Ramos (cell line): ENCODE results near the gene ERRFI1.

ENCODE experiments used
- in situ Hi-C: fragments of 300-500 bp; cut with MboI; formaldehyde crosslinking; loops from one replicate; pipeline ENCODE4 v1.14.3; 2022; ENCODE audit warnings: low sequenced_read_pairs; ENCODE audit not compliant: unreplicated experiment

Gene ERRFI1

DNA sequence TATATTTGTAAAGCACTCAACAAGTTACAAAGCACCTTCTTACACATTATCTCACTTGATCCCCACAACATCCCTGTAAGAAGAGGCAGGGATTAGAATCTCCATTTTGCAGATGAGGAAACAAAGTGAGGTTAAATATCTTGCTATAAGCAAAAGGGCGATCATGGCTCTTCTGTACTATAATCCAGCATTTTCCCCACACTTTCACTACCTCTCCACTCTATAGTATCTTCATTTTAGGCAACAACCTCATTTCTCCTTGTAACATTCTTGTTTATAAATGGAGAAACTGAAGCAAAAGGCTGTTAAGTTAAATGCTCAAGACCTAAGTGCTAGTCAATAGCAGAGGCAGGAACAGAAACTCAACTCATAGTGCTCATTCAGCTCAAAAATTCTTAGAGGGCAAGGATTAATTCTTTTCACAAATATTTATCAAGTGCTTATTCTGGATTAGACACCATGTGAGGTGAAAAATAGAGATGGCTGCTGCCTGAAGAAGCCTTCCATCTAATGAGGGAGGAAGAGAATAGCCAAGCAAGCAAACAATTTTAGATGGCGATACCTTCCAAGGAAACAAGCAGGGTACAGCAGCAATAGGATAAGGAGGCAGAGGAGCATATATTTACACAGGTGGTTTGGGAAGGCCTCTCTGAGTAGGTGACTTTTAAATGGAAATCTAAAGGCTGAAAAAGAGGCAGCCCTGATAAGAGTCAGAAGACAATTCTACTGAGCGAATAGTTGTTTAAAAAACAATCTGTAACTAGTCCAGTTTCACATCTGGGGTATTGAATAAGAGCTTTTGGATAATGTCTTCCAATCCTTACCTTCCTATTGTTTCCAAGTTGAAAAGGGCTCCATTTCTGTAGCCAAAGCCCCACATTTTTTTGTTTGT, 3.5 kb downstream of the ERRFI1 start:
- in situ Hi-C loops = loop anchor here (25.0 kb wide), 2 partner anchors 540 to 815 kb away; no protein-coding TSS in a partner anchor

DNA sequence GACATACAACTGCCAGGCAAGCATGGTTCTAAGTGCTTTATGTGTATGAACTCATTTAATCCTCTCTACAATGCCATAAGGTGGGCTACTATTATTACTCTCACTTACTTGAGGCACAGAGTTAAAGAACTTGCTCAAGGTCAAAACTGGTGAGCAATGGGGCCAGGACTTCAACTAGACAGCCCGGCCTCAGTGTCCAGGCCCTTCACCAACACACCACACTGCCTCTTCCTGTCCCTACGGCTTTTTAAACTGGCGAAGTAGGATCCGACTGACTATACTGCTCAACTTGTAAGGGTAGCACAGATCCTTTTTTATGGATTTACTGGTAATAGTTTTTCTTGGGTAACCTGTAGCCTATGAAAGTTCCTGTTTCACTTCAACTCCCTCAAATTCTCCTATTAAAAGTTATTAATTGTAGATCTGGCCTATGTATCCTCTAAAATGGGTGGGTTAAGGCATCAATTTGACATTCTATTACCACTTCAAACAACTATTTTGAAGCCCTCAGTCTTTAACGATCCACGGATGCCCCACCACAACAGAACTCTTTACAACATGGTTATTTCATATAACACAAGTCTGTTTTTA, 4.3 kb downstream of the ERRFI1 start:
- in situ Hi-C loops = loop anchor here (25.0 kb wide), 2 partner anchors 541 to 816 kb away; no protein-coding TSS in a partner anchor

DNA sequence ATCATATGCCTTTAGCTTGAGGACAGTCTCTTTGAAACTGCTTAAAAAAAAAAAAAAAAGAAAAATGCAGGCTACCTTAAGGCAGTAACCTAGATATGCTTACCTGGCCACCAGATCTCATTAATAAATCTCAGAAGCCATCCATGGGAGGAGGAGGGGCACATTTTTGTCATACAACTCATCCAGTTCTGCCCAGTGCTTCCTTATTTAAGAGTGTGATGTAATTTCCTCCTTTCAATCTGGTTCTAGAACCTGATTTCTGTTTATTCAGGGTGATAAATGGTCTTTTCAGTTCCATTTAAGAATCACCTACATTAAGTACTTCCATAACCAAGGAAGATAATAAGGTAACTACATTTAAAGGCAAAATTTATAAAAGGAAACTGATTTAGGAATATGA, 6.1 kb downstream of the ERRFI1 start:
- in situ Hi-C loops = loop anchor here (25.0 kb wide), 2 partner anchors 542 to 817 kb away; no protein-coding TSS in a partner anchor

DNA sequence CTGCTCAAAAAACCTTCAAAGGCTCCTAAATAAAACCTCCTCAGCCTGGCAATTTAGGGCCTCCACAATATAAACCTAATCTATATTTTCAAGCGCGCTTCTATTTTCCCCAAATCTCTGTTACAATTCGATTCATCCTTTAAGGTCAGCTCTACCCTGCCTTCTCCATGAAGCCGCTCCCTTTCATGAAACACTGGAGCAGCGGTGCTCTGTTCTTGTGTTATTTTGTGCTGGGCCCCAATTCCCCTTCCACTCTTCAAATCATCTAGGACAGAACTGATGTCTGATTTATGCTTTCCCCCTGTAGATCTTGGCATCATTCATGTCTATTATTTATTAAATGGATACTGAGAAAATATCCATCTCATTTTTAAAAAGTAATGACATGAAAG, 6.9 kb downstream of the ERRFI1 start:
- in situ Hi-C loops = loop anchor here (25.0 kb wide), 2 partner anchors 543 to 818 kb away; no protein-coding TSS in a partner anchor

DNA sequence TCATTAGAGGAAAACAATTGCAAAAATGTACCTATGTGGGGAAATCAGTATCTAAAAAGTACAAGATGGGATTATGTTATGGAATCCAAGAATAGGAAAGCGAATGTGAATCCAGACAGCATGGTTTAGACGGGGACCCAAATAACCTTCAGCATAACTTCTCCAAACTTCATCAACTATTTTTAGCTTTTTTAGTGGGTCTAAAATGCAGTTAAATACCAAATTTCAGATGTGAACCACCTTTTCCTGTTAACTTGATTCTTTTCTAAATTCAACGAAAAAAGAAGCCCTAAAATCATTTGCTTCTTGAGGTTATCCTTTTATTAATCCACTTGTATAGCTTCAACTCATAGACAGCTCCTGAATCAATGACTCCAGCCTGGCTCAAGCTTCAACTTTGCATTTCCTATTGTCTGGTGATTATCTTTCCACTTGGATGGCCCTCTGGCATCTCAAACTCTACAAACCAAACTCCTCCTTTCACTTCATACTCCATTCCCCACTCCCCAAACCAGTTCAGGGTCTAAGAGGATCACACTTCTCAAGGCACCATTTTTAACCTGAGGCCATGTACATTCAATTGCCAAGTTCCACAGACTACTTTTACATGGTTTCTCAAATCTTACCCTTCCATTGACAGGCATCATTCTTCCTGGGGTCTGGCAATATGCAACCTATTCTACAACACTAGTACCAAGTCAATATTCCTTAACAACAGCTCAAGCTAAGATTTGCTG, 7.4 kb downstream of the ERRFI1 start:
- in situ Hi-C loops = loop anchor here (25.0 kb wide), 2 partner anchors 544 to 819 kb away; no protein-coding TSS in a partner anchor

DNA sequence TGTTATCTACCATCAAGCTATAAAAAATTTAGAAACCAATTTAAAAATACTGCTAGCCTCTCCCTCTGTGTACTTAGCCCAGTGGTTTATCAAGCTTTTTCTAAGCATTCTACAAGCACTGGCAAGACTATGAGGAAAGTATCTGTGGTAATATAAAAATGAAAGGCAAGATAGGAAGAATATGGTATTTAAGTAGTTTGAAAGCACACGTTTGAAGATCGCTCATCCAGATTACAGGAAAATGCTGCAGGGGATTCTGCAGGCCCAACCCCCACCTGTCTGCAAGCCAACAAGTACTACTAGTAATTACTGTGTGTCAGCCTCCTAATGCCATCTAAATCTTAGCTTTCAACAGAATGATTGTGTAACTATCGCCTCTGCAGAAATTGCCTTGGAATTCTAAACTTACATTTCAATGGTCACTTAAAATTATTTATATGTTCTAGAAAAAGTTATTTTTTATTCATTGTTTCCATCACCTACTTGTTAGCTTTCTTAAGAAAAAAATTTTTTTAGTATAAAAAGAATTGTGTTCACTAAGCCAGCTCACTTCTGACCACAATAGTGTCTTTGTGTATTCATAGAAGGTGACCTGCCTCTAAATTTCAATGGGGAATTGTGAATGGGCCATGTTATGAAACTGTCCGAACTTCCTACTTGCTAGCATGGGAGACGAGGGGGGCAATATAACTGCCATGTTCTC, 8.5 kb downstream of the ERRFI1 start:
- in situ Hi-C loops = loop anchor here (25.0 kb wide), 2 partner anchors 545 to 820 kb away; no protein-coding TSS in a partner anchor

DNA sequence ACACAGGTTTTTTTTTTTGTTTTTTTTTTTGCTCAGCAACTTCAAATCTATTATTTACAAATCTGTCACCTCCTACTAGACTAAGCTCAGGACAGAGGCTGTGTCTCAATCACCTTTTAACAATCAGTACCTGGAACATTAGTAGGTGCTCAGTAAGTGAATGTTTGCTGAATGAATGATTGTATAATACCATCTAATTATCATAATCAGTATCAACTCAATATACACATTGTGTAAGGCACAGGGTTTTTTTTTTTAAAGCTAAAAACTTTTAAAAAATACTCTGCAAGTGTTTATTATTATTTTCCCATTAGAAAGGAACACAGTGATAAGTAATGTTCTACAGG, 9.2 kb downstream of the ERRFI1 start:
- in situ Hi-C loops = loop anchor here (25.0 kb wide), 2 partner anchors 545 to 820 kb away; no protein-coding TSS in a partner anchor

DNA sequence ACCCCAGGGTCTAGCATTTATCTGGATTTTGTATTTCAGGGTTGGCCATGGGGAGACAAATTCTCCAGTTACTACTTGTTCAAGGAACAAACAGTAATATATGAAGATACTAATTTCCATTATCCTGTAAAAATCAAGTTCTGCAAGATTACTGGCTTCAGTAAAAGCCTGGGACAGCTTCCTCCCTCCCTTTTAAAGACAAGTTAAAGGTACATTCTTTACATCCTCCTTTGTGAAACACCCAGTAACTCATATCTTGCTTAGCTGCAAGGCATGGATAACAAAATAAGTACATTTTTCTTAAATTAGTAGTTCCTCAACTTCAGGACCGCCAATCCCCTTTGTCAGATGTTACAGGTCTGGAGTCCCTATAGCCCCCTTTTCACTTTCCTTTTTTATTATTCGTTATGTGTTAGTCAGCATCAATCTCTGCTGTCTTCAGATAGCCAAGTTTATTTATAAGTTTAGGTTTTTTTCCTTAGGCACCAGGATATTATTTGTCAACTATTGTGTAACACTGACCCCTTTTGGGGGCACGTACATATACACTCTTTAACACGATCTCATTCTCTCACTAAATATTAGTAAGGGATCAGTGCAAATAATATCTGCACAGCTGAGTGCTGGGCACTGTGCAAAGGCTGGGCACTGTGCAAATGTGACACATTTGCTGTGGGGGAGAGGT, 9.8 kb downstream of the ERRFI1 start:
- in situ Hi-C loops = loop anchor here (25.0 kb wide), 2 partner anchors 546 to 821 kb away; no protein-coding TSS in a partner anchor

DNA sequence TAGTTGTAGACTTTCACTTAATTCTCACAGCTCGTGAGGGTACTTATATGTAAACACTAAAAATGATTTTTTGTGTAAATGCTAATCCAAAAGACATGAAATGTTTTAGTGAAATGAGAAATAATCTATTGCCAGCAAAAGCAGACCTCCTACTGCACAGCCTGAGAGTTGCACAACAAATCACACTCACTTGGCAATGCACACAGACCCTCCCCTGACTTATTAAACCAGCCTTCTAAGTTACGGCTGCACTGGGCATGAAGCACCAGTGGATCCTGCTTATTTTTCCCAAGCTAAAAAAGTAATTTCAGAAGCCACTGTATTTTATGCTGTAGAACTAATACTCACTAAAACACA, 10.3 kb downstream of the ERRFI1 start:
- in situ Hi-C loops = loop anchor here (25.0 kb wide), 2 partner anchors 547 to 822 kb away; no protein-coding TSS in a partner anchor

DNA sequence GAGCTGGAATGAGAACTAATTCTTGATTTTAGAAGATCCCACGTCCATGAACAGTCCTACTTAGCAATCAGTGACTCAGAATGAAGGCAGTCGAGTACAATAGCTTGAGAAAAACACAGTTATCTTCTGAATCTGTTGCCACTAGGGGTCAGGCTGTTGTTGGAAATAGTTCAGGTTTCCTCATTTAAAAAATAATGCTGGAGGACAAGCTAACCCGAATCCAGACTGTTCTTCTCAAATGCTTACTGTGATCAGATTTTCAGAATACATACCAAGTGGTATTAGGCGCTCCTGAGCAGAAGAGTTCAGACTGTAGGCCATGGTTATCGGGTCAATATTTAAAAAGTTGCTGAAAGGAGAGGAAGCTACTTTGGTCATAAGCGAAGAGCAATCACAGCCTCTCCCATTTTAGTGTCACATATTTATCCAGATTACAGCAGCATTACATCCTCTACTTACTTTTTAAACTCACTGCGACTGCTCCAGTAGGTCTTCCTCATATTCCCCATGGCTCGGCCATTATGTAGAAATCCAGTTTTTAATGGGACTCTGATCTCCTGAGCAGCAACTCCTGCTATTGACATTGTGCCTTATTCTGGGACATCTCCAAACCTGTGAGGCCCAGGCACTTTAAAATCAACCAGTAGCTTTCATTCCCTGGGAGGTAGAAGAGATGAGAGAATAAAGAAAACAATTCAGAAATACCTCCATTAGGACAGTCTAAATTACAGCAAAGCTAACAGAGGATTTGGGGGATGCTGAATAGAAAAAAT, 10.9 kb downstream of the ERRFI1 start:
- in situ Hi-C loops = loop anchor here (25.0 kb wide), 2 partner anchors 547 to 822 kb away; no protein-coding TSS in a partner anchor

DNA sequence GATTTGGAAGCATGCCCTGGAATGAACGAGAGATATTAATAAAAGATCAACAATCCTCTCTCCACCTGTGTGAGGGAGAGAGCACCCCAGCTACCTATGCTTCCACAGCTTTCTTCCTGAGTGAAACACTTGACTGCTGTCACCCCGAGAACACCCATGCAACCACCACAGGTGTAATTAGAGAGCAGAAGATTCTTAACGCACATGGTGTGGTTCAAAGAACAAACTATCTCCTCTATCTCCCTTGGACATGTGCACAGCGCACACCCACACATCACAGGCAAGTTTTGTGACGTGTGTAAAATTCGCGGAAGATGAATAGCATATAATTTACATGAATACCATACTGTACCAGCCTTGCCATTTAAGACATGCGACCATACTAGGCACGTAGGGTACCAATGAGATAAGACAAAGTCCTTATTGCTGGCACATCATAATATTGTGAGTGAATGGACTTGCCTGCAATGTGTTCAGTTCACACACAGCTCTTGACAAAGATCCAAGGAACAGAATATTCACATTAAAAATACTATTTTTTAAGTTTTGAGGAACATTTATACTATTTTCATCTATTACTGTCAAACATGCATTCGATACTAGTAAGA, 11.6 kb downstream of the ERRFI1 start:
- in situ Hi-C loops = loop anchor here (25.0 kb wide), 2 partner anchors 548 to 823 kb away; no protein-coding TSS in a partner anchor

DNA sequence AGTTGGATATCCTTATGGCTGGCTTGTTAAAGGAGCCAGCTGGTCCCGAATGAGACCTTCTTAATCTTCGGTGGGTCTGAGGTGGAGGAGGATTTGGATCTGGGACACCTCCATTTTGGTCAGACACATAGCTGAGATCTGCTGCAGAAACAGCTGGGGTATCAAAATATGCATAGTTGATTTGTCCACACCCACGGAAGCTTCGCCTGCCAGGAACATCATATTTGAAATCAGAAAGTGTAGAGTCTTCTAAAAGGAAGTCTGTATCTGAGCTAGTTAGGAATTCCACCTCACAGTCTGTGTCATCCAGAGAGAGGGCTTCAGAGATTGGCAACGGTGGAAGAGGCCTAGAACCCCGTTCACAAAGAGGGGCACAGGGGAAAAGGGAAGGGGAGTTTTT, 12.3 kb downstream of the ERRFI1 start:
- in situ Hi-C loops = loop anchor here (25.0 kb wide), 2 partner anchors 549 to 824 kb away; no protein-coding TSS in a partner anchor

DNA sequence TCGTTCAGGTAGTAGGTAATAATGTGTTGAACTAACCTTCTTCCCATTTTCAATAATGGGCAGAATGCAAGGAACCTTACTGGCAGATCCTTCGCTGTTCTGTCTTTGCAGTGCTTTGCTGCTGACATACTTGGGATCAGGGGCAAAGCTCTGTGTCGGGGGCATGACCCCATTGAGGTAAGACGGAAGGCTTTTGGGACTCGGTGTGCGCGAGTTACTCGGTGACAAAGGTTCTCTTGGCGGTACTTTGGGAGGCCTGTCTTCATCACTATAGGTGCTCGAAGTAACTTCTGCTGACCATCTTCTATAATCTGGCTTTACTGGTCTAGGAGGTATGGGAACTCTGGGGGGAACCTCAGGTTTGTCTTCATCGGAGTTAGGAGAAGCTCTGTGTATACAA, 12.7 kb downstream of the ERRFI1 start:
- in situ Hi-C loops = loop anchor here (25.0 kb wide), 2 partner anchors 549 to 824 kb away; no protein-coding TSS in a partner anchor

DNA sequence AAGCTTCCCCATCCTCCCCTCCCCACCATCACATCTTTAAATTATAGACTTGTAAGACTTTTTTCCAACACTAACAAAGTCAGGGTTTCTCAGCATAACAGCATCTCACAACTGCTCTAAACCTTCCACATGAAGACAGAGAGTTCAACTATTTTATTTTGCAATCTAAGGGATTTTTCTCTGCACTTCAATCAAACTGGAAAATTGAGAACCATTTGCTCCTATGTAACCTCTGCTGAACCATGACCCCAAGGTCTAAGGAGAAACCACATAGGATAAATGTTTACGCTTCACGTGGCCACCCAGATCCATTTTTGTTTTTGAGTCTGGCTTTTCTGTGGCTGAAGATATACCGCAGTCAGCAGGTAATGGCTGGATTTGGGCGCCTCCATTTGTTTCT, 13.2 kb downstream of the ERRFI1 start:
- in situ Hi-C loops = loop anchor here (25.0 kb wide), 2 partner anchors 549 to 824 kb away; no protein-coding TSS in a partner anchor

DNA sequence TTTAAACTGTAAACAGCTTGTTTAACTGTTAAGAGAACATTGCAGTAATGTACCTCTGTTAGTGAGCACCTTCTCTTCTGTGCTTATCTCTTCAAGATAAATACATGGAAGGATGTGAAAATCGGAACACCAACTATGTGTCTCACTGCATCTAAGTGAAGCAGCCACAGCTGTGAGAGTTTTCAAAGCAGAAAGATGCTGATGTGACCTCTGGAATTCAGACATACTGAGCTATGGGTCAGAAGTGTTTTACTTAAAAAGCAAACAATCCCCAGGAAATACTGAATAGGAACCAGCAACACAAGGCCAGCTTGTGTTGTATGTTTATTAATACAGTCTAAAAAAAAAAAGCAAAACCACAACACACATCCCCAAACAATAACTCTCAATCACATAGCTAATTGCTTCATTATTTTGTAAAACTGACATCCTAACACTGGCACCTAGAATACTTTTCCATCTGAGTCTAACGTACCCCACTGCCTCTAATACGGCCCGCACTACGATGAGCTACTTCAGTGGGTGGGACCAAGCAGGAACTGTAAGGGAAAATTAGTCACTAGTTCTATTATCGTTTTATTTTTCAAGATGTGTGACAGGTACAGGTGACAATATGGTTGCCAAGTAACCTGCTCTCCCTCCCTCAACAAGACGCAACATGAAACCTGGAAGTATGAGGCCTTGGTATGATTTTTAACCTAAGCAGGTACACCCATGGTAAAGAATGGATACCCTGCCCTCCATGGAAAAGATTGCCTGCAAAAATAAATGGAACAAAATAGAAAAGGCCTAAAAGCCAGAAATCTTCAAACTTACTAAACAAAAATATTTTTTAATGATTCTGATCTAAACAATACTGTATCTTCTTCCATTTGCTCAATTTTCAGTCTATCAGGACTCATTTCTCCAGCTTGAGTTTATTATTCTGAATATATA, 13.9 kb downstream of the ERRFI1 start:
- in situ Hi-C loops = loop anchor here (25.0 kb wide), 2 partner anchors 550 to 825 kb away; no protein-coding TSS in a partner anchor

DNA sequence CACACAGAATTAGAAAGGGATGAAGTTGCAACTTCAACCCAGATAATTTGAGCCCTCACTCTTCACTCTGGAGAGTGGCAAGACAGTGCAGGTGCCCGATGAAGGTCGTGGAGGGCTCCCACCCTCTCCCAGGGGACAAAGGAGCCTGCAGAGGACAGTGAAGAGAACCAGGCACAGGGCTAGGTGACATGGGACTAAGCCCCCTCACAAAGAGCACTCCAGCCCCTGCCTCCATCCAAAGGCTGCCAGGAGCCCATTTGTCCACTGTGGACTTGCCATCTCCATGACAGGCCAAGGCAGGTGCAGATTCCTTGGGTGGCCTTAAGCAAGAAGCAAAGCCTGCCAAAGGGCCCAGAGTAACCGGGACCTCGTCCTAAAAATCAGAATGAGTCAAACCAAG, 15.1 kb downstream of the ERRFI1 start:
- in situ Hi-C loops = loop anchor here (25.0 kb wide), 2 partner anchors 551 to 826 kb away; no protein-coding TSS in a partner anchor
